ENCODE data around the gene SLC35G6.
"Not testable (repeated sequence)": the region's sequence is repeated elsewhere in the genome, so short reads cannot be mapped to it uniquely, and the experiment has no call there.

SLC35G6 gene

GRCh38 chr17:7477392-7478275 is 3.6 kb upstream of the SLC35G6 start:
- no peak for DNase-seq (ENCODE audit: insufficient read length, low spot score)
- FAIRE-seq: no peak

DNA sequence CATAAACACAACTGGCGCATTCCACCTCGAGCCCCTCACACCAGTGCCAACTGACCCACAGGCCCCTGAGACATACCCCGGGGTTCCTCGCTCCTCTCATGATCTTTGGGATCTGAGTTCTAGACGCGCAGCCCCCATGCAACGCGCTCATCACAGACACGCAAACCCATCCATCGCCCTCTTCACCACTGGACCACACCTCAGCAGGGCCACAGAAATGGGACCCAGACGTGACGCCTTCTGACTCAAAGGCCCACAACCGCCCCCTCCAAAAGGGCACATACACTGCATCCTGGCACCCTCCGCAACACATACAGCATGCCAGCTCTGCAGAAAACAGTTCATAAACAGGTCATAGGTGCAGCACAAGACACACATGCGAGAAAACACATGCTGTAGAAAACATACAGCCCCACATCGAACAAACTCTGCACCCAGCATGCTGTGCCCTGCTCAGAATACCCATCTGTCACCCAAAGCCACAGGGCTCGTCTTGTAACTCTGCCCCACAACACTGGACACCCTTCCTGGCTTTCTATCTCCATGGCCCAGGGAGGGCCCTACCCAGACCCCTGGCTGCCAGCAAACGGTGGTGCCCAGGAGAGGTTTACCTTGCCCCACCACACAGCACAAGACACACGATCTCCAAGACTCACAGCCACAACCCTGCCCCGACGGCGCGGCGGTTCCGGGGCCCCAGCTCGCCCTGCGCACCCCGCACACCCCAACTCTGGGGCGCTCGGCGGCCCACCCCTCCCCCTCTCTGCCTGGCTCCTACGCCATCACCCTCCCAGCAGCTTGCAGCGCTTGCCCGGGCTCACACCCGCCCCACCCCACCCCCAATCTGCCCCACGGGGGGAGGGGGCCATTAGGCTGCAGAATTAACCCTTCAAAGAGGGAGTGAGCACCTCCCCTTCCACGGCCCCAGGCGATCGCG is 2.7 kb upstream of the SLC35G6 start:
- DNase-seq (ENCODE audit: insufficient read length, low spot score): peak; percentile 67
- no peak for FAIRE-seq

GRCh38 chr17:7479213-7480088 is 1.8 kb upstream of the SLC35G6 start, which contains the start of gene ZBTB4:
Gene ZBTB4 (minus strand): TSS chr17:7479631. CDS start chr17:7466801, 12,830 bp downstream.
- FAIRE-seq (peak; percentile 9), DNase-seq (ENCODE audit: insufficient read length, low spot score) (peak; percentile 65)

- DNase-seq (ENCODE audit: insufficient read length, low spot score): no peak
- FAIRE-seq: no peak
Observed at GRCh38 chr17:7480089-7480384, 1.2 kb upstream of the SLC35G6 start.

DNA sequence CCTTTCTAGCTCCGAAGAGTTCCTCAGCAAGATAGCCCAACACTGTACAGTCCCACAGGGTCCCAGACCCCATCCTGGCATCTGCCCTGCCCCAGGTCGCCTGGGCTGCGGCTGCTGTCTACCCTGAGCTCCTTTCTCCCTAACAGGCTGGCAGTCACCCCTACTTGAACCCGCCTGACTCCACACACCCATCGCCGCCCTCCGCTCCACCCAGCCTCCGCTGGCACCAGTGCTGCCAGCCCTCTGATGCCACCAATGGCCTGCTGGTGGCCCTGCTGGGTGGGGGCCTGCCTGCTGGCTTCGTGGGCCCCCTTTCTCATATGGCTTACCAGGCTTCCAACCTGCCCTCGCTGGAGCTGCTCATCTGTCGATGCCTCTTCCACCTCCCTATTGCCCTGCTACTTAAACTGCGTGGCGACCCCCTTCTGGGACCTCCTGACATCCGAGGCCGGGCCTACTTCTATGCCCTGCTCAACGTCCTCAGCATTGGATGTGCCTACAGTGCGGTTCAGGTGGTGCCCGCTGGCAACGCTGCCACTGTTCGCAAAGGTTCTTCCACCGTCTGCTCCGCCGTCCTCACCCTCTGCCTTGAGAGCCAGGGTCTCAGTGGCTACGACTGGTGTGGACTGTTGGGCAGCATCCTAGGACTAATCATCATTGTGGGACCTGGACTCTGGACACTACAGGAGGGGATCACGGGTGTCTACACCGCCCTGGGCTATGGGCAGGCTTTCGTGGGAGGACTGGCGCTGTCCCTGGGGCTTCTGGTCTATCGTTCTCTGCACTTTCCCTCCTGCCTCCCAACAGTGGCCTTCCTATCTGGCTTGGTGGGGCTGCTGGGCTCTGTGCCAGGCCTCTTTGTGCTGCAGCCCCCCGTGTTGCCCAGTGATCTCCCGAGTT is 846 bp downstream of the SLC35G6 start:
- not testable (repeated sequence) for FAIRE-seq; DNase-seq (ENCODE audit: insufficient read length, low spot score)

GRCh38 chr17:7482742-7483088 is 1.5 kb downstream of the SLC35G6 start:
- FAIRE-seq; DNase-seq (ENCODE audit: insufficient read length, low spot score): not testable (repeated sequence)

GRCh38 chr17:7483255-7484066 is 2.2 kb downstream of the SLC35G6 start:
- FAIRE-seq (peak; percentile 91), DNase-seq (ENCODE audit: insufficient read length, low spot score) (peak; percentile 88)

- peak; percentile 94 for FAIRE-seq
Observed at GRCh38 chr17:7484067-7484918, 3.0 kb downstream of the SLC35G6 start, which contains the start of gene POLR2A. Gene POLR2A (plus strand): TSS chr17:7484366.

DNA sequence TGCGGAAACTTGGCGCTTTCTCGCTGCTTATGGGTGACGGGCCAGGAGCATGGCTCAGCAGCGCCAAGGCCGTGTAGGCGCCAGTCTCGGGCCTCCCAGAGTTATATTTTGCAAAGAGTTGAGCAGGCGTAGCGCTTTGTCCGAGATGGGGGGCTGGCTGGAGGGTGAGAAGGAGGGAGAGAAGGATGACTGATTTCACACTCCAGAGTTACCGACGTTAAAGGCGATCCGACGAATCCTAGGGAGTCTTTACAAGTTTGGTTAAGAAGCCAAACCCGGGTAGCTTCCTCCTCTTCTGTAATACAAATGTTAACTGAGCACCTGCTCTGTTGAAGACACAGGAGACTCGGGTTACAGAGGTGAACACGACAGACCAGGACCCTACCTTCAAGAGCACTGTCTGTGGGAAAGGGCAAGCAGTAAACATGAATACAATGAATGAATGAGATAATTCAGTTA is 3.7 kb downstream of the SLC35G6 start:
- no peak for FAIRE-seq
- no peak for DNase-seq (ENCODE audit: insufficient read length, low spot score)

More at GRCh38 chr17:7484067-7484918, 3.0 kb downstream of the SLC35G6 start, which contains the start of gene POLR2A:
- peak; percentile 99 for DNase-seq (ENCODE audit: insufficient read length, low spot score)

DNA sequence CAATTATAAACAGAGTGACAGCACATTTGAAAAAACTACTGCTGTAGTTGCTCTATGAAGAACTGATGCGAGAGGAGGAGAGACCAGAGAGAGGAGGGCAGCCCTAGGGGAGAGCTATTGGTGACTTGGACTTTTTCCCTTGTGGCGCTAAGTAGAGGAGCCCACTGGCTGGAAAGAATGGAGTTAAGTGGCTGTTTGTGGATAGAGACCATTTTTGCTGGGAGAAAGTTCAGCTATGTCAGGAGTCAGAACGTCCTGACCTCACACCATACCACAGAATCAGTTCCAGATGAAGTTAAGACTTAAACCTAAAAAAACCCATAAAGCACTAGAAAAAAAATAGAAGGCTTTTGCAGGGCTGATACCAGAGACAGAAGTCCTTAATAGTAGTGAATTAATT is 4.9 kb downstream of the SLC35G6 start:
- DNase-seq (ENCODE audit: insufficient read length, low spot score) (no peak), FAIRE-seq (no peak)

- no peak for FAIRE-seq
Observed at GRCh38 chr17:7490144-7490543, 8.9 kb downstream of the SLC35G6 start.

GRCh38 chr17:7491583-7491982 is 10.3 kb downstream of the SLC35G6 start:
- DNase-seq (ENCODE audit: insufficient read length, low spot score) (no peak), FAIRE-seq (no peak)

More at GRCh38 chr17:7490144-7490543, 8.9 kb downstream of the SLC35G6 start:
- no peak for DNase-seq (ENCODE audit: insufficient read length, low spot score)

DNA sequence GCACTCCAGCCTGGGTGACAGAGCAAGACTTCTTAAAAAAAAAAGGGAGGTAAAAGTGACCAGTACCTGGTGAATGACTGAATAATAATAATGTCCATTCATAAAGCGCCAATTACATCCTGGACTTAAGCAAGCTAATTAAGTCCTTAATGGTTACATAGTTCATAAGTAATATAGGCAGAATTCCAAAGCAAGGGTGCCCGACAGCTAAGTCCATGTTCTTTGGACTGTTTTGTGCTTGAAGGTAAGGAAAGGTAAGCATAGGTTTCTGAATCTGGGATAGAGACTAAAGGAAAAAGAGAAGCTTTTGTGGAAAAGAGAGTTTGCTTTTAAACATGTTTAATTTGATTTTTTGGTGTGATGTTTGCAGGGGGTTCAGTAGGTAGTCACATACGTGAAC is 12.7 kb downstream of the SLC35G6 start:
- FAIRE-seq: no peak
- no peak for DNase-seq (ENCODE audit: insufficient read length, low spot score)

DNA sequence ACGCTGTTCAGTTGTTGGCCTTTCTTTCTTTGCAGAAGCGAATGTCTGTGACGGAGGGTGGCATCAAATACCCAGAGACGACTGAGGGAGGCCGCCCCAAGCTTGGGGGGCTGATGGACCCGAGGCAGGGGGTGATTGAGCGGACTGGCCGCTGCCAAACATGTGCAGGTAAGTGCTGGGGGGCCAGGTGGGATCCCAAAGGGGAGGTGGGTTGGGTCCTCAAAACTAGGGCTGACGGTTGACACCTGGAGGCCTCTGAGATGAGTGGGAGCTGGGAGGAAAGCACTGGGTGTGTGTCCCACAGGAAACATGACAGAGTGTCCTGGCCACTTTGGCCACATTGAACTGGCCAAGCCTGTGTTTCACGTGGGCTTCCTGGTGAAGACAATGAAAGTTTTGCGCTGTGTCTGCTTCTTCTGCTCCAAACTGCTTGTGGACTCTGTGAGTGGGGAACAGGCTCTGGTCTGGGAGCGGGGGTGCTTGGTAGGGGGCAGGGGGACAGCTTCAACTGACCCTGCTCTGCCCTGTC is 14.7 kb downstream of the SLC35G6 start:
- FAIRE-seq: no peak

DNA sequence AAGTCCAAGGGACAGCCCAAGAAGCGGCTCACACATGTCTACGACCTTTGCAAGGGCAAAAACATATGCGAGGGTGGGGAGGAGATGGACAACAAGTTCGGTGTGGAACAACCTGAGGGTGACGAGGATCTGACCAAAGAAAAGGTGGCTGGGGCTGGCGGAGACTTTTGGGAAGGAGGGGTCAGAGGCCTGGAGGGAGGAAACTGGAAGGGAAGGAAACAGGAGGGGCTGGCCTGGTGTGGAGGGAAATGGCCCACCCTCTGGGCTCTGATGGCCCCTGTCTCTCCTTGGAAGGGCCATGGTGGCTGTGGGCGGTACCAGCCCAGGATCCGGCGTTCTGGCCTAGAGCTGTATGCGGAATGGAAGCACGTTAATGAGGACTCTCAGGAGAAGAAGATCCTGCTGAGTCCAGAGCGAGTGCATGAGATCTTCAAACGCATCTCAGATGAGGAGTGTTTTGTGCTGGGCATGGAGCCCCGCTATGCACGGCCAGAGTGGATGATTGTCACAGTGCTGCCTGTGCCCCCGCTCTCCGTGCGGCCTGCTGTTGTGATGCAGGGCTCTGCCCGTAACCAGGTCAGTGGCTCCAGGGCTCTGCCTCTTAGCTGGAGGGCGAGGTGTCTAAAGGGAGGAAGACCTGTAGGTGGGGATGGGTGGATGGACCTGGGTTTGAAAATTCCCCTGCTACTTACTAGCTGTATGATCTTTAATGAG is 15.4 kb downstream of the SLC35G6 start:
- FAIRE-seq (no peak), DNase-seq (ENCODE audit: insufficient read length, low spot score) (no peak)

More for the DNA sequence above, 14.7 kb downstream of the SLC35G6 start:
- DNase-seq (ENCODE audit: insufficient read length, low spot score): no peak

GRCh38 chr17:7497228-7497627 is 16.0 kb downstream of the SLC35G6 start:
- no peak for DNase-seq (ENCODE audit: insufficient read length, low spot score)

DNA sequence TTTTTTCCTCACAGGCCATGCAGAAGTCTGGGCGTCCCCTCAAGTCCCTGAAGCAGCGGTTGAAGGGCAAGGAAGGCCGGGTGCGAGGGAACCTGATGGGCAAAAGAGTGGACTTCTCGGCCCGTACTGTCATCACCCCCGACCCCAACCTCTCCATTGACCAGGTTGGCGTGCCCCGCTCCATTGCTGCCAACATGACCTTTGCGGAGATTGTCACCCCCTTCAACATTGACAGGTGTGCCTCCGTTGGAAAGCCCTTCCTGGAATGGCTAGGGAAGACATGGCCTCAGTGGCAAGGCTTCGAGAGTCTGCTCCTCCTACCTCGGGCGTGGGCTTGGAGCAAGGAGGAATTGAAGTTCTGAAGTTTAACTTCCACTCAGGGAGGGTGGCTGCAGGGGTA is 16.4 kb downstream of the SLC35G6 start:
- DNase-seq (ENCODE audit: insufficient read length, low spot score) (no peak), FAIRE-seq (no peak)

More at GRCh38 chr17:7497228-7497627, 16.0 kb downstream of the SLC35G6 start:
- peak; percentile 42 for FAIRE-seq
